Stimulated activated naive B cell treated with anti-CD40 and anti-IgM and Interleukin-4, amounts not matched to agents 10 μg/mL and 1 μg/mL and 100 μg/mL, for 72 hours (primary cell): Measurements from ENCODE around the gene NOC2L.
"Not testable (repeated sequence)": the region's sequence is repeated elsewhere in the genome, so short reads cannot be mapped to it uniquely, and the experiment has no call there.

ENCODE experiments used
- ATAC-seq, 2 donors: fragments of 150-1000 bp; cut with Tn5 transposase; replicated peaks; 2 replicates each; pipeline ENCODE4 v1.10.0; 2021; ENCODE audit warnings: moderate library complexity in 1 of 2
- DNase-seq: peaks from one replicate; pipeline ENCODE4 v3.0.0; 2021
- H3K27ac Mint-ChIP-seq: one replicate; pipeline ENCODE4 v1.8.0; 2022; ENCODE audit warnings: mild to moderate bottlenecking, mixed read lengths
- H3K27me3 Mint-ChIP-seq, 2 donors: one replicate each; pipeline ENCODE4 v1.8.0; 2022; ENCODE audit warnings: mixed read lengths in 2 of 2
- H3K36me3 Mint-ChIP-seq, 2 donors: one replicate each; pipeline ENCODE4 v1.8.0; 2022; ENCODE audit warnings: mixed read lengths in 2 of 2, mild to moderate bottlenecking in 1 of 2
- H3K4me1 Mint-ChIP-seq, 2 donors: one replicate each; pipeline ENCODE4 v1.8.0; 2022; ENCODE audit warnings: mixed read lengths in 2 of 2, mild to moderate bottlenecking in 1 of 2
- H3K4me3 Mint-ChIP-seq, 2 donors: one replicate each; pipeline ENCODE4 v1.8.0; 2022; ENCODE audit warnings: mild to moderate bottlenecking in 2 of 2, mixed read lengths in 2 of 2, moderate library complexity in 1 of 2
- H3K9me3 Mint-ChIP-seq, 2 donors: one replicate each; pipeline ENCODE4 v1.8.0; 2022; ENCODE audit warnings: mixed read lengths in 2 of 2, mild to moderate bottlenecking in 1 of 2

NOC2L gene

DNA sequence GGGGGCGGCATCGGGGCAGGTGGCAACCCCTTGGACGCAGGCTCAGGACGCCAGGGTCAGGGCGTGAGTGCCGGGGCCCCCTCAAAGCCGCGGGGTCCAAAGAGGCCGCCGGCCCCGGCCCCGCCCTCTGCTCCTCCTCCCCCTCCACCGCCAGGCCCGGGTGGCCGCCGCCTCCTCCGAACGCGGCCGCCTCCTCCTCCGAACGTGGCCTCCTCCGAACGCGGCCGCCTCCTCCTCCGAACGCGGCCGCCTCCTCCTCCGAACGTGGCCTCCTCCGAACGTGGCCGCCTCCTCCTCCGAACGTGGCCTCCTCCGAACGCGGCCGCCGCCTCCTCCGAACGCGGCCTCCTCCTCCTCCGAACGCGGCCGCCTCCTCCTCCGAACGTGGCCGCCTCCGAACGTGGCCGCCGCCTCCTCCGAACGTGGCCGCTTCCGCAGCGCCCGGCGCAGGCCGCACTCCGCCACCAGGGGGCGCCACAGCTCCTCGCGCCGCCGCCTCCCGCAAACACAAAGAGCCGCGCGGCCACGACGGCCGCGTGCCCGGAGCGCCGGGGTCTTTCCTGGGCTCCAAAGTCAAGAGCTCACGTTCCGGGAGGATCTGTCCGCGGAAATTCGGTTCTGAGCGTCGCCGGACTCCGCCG, 54.6 kb downstream of the NOC2L start:
- H3K27me3 Mint-ChIP-seq = peaks cover 52 to 71% of the 10 kb centered on the region in 2 donors
- DNase-seq (peak; percentile 79), ATAC-seq (peak; percentile 77 to 78)
- H3K9me3 Mint-ChIP-seq = no peaks in the 10 kb centered on the region
- peaks cover 0 to 3% of the 10 kb centered on the region in 2 donors for H3K36me3 Mint-ChIP-seq
- H3K27ac Mint-ChIP-seq = peak overlapping the region; percentile 77
- H3K4me3 Mint-ChIP-seq = peak overlapping the region; percentile 80 to 84
- peaks cover 18 to 33% of the 10 kb centered on the region in 2 donors for H3K4me1 Mint-ChIP-seq

GRCh38 chr1:903721-904271, 55.3 kb downstream of the NOC2L start:
- Mint-ChIP-seq H3K4me1 (peaks cover 18 to 34% of the 10 kb centered on the region in 2 donors), H3K4me3 (peak overlapping the region; percentile 59 to 84), H3K27ac (no peak overlapping the region), H3K36me3 (peaks cover 0 to 3% of the 10 kb centered on the region in 2 donors), H3K27me3 (peaks cover 55 to 76% of the 10 kb centered on the region in 2 donors), H3K9me3 (no peaks in the 10 kb centered on the region)
- ATAC-seq (no peak), DNase-seq (no peak)

- ATAC-seq (no peak), DNase-seq (no peak)
- Mint-ChIP-seq H3K4me1 (peaks cover 22 to 38% of the 10 kb centered on the region in 2 donors), H3K27me3 (peaks cover 58 to 78% of the 10 kb centered on the region in 2 donors), H3K4me3 (peak overlapping the region in 1 of 2 donors; percentile 84), H3K36me3 (peaks cover 0 to 3% of the 10 kb centered on the region in 2 donors), H3K9me3 (peaks cover 0 to 4% of the 10 kb centered on the region in 2 donors), H3K27ac (no peak overlapping the region)
Measured at GRCh38 chr1:903305-903704, 55.8 kb downstream of the NOC2L start.

- Mint-ChIP-seq H3K4me1 (peaks cover 26 to 38% of the 10 kb centered on the region in 2 donors), H3K36me3 (peaks cover 2 to 3% of the 10 kb centered on the region in 2 donors), H3K27me3 (peaks cover 58 to 78% of the 10 kb centered on the region in 2 donors), H3K9me3 (peaks cover 3 to 9% of the 10 kb centered on the region in 2 donors), H3K4me3 (no peak overlapping the region), H3K27ac (no peak overlapping the region)
- ATAC-seq = no peak
- no peak for DNase-seq
Measured at GRCh38 chr1:902802-903201, 56.3 kb downstream of the NOC2L start.

DNA sequence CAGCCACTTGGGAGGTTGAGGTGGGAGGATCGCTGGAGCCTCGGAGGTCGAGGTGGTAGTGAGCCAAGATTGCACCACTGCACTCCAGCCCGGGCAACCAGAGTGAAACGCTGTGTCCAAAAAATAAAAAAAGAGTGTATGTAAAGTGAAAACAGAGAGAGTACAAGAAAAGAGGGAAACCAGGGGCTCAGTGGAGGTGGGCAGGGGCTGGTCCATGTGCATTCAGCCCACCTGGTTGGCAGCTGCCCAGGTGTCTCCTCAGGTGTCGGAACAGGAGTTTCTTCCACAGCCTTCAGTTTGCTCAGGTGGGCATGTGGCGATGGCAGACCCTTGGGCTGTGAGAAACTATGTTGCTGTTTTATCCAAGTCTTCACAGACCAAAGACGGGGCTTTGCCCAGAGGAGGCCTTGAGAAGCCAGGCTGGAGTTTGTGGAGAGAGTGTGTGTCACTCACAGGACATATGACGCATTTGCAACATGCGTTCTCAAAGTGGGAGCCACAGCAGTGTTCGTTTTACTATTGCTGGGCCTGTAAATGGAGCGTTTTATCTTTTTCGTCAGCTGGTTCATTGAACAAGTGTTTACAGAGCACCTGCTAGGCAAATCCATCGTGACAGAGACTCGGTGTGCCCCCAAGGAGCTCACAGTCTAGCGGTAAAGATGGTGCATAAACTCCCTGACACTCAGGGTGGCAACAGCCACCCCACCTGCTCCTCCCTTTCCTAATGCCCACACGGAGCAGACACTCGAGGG, 57.8 kb downstream of the NOC2L start:
- Mint-ChIP-seq H3K4me1 (peaks cover 21 to 39% of the 10 kb centered on the region in 2 donors), H3K27me3 (peaks cover 55 to 75% of the 10 kb centered on the region in 2 donors), H3K9me3 (peaks cover 3 to 9% of the 10 kb centered on the region in 2 donors), H3K27ac (no peak overlapping the region), H3K4me3 (no peak overlapping the region), H3K36me3 (peaks cover 2 to 3% of the 10 kb centered on the region in 2 donors)
- DNase-seq = no peak
- no peak for ATAC-seq

GRCh38 chr1:899636-900317, 59.3 kb downstream of the NOC2L start:
- ATAC-seq = no peak
- peaks cover 2 to 3% of the 10 kb centered on the region in 2 donors for H3K36me3 Mint-ChIP-seq
- H3K27me3 Mint-ChIP-seq = peaks cover 55 to 75% of the 10 kb centered on the region in 2 donors

DNA sequence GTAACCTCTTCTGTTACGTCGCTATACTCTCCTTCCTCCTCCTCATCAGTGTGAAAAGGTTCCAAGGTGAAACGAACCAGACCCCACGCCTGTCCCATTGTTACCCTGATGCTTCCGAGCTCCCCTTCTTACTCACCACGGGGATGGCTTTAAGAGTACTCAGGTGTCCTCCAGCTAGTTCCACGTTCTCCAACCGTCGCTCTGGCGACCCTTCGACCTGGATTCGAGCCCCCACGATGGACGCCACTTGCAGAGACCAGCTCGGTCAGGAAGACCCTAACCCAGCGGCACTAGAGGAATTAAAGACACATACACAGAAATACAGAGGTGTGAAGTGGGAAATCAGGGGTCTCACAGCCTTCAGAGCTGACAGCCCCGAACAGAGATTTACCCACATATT, 61.1 kb downstream of the NOC2L start:
- DNase-seq, H3K9me3 Mint-ChIP-seq, H3K4me3 Mint-ChIP-seq, H3K36me3 Mint-ChIP-seq, H3K27ac Mint-ChIP-seq, ATAC-seq: not testable (repeated sequence)
- H3K4me1 Mint-ChIP-seq = peaks cover 10 to 20% of the 10 kb centered on the region in 2 donors
- peaks cover 55 to 78% of the 10 kb centered on the region in 2 donors for H3K27me3 Mint-ChIP-seq

More at GRCh38 chr1:899636-900317, 59.3 kb downstream of the NOC2L start:
- DNase-seq = no peak
- Mint-ChIP-seq H3K27ac (no peak overlapping the region), H3K4me1 (peaks cover 13 to 24% of the 10 kb centered on the region in 2 donors), H3K9me3 (peaks cover 3 to 9% of the 10 kb centered on the region in 2 donors), H3K4me3 (no peak overlapping the region)

DNA sequence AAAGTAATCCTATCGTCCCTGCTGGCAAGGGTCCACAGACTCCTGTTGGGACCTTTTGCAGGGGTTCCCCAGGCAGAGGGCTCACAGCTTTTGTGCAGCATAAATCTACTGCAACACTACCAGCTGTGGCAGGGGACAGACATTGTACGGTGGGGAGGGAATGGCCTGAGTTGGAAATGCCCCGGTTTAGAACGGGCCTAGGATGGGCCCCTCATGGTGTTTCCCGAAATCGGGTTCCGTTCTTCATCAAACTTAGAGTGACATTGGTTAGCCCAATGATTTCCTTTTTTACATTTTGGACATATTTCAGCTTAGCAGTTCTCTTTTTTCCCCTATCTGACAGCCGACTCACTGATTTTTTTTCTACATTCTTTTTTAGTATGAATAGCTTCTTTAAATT, 61.8 kb downstream of the NOC2L start:
- Mint-ChIP-seq H3K4me1 (peaks cover 10 to 20% of the 10 kb centered on the region in 2 donors), H3K9me3 (peaks cover 3 to 9% of the 10 kb centered on the region in 2 donors), H3K36me3 (peaks cover 2 to 3% of the 10 kb centered on the region in 2 donors), H3K27ac (no peak overlapping the region), H3K27me3 (peaks cover 55 to 73% of the 10 kb centered on the region in 2 donors), H3K4me3 (no peak overlapping the region)
- no peak for DNase-seq
- no peak for ATAC-seq
